HG02623 (cell line): ENCODE results near the gene SLC39A1.
"Not testable (repeated sequence)": the region's sequence is repeated elsewhere in the genome, so short reads cannot be mapped to it uniquely, and the experiment has no call there.

Experiments
- ATAC-seq: cut with Tn5 transposase; IDR thresholded peaks from one replicate; pipeline ENCODE4 v1.9.1; 2021; ENCODE audit warnings: moderate library complexity; ENCODE audit not compliant: unreplicated experiment

The SLC39A1 gene

GRCh38 chr1:153932156-153933131, 30.9 kb downstream of the SLC39A1 start:
- no peak for ATAC-seq

DNA sequence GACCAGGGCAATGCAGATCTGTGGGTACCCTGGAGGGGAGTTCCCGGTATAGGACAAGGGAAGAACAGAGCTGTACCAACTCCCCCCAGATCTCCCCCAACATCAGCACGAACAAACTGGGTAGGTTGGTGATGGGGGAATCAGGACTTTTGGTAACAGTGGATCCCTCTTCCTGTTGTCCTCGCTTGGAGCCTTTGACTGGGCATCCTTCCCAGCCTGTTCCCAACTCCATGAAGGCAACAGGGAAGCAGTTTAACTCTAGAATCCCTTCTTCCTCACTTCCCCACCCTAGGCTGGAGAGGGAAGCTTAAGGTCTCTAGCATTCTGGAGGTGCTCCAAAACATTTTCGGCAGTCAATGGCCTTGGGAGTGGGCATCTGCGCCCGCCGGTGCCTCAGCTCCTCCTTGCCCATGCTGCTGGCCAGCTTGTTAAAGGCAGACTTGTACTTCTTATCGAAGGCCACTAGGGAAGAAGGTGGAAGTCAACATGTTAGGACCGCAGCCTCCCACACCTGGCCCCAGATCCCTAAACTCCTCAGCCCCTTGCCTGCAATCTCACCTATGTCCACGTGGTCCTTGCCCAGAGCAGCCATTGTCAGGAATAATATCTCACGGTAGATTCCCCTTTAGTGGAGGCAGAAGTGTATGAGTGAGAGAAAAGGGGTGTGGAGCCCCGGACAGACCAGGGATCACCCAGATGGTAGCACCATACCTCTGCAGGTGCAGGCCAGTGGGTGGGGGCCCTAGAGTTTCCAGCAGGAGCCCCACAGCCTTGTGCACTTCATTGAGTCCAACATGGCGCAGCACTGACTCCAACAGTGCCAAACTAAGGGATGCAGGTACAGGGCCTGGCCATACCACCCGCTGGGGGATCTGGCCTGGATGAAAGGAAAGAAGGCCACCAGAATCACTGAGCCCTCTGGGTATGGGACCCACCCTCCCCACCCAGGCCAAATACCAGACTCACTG, 33.1 kb downstream of the SLC39A1 start:
- no peak for ATAC-seq

GRCh38 chr1:153929426-153929825, 33.9 kb downstream of the SLC39A1 start:
- no peak for ATAC-seq

DNA sequence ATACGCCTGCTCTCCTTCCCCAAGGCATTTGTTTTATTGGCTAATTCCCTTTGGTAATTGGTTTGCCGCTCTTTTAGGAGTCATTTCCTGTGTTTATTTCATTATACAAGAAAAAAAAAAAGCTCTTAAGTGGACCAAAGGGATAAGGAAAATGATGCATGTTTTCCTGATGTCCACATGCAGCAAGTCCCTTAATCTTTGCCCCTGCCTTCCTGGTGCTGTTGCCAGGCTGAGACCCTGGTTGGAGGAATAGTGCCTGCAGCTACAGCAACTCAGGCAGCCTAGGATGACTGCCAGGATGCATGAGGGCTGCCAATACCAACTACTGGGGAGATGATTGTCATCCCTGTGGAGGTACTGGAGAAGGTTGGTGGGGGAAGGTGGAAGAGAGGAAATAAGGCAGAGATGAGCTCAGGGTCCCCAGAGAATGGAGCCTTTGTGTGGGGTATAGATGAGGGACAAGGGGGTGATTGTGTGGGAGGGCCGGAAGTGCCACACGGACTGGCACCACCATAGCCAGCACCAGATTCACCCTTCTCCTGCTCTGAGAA, 34.5 kb downstream of the SLC39A1 start:
- ATAC-seq, result no peak

DNA sequence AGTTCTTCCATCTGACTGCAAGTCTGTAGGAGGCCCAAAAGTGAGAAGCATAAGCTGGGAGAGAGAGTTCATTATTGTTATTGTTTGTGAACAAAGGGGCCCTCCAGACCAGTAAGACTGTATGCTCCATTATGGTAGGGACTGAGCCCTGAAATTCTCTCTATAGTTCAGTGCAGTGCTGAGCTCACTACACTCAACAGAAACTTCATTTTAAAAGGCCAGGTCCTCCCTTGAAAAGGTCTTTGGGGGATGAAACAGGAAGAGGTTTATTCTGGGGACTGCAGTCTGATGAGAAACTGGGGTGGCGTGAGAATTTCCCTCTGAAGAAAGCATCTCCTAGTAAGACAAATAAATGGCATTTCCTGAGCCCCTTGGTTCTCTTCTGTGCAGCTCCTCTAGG, 35.1 kb downstream of the SLC39A1 start:
- no peak for ATAC-seq

DNA sequence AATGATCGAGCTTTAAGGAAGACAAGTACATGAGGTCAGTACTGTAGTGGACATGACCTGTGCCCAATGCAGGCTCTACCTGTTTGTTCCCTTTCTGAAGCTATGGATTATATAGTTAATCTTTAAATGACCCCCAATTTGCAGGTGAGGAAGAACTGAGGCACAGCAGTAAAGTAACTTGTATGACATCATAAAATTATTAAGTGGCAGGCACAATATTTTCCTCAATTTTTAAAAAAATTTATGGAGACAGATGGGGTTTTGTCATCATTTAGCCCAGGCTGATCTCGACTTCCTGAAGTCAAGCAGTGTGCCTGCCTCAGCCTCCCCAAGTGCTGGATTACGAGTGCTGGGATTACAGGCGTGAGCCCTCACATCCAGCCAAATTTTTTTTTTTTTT, 36.9 kb downstream of the SLC39A1 start:
- no peak for ATAC-seq

DNA sequence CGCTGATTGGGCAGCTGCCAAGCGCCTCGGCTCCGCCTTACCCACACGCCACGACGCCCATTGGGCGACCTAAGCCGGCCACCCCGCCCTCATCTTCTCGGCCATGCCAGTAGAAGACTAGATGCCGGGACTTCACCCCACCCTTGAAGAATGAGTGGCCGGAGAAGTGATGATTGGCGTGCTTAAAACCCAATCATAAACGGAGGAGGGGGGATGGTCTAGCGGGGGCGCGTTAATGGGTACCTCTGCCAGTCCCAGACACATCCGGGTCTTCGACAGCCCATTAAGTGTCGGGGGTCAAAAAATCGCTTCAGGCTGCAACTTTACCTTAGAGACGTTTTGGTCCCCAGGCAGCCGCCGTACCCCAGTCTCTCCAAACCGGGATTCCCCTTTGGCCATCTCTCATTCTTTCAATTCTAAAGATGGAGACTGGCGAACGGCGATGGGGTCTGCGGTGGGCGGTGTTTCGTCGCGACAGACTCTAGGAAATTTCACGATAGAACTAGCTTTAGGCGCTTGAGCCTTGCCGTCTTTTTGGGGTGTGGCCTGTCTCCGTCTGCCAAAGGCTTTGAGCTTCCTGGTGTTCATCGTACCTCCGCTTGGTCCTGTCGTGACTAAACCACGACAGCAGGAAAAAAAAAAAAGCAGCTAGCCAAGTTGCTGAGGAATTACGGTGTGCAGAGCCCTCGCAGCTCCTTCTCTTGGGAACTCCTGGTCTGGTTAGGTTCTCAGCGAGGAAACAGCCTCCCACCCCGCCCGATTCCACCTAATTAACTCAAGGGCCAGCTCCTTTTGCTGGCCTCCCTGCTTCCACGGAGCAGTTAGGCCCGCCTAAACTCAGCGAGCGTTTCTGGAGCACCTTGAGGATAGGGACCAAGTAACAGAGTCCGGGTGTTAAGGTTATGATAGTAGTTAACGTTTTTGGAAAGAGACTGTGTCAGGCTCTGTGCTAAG, 40.1 kb downstream of the SLC39A1 start, which contains the start of gene GATAD2B:
TSS of gene GATAD2B (minus strand) at position 1 of the 954 bp plus-strand sequence. CDS start 94,625 bp downstream, outside the sequence.
- peak; percentile 89 for ATAC-seq

DNA sequence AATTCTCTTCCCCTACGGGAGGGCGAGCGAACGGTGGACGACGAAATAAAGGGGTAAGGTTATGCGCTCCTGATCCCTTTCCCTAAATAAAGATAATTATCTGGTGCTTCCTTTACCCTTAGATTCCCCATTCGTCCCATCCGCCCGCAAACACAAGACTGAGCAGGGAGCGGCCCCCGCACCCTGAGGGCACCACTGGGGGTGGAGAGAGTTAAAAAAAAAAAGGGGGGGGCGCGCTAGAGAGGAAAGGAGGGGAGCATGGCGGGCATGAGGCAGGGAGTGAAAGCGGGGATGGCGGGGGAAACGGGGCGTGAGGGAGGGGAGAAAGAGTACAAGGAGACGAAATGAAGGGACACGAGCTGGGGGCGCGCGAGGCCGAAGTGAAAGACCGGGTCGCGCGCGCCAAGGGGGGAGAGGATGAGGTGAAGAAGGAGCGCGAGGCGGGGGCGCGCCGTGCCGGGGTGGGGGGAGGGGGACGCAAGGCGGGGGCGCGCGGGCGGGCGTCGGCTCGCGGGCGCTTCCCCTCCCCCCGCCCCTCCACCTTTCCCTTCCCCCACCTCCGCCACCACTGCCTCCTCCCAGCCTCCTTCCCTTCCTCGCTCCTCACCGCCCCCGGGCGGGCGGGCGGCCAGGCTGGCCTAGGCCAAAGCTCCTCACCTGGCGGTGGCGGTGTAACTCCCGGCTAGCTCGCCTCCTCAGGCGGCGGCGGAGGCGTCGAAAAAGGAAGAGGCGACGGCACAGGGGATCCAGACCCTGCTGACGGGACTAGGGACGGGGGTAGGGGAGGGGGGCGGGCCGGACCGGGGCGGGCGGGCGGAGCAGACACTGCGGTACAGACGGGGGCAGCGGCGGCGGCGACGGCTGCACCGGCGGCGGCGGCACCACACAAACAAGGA, 41.0 kb downstream of the SLC39A1 start:
- peak; percentile 27 for ATAC-seq

DNA sequence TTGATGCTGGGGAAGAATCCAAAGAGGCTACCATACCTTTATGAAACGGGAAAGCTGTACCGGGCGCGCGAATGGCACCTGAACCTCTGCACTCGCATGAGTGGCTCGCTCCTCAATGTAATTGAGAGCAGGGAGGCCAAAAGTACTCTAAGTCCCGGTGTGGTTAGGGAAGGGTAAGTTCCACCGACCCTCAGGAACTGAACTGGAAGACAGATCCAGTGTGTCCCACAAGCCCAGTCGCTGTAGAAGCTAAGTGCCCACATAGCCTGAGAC, 41.6 kb downstream of the SLC39A1 start:
- no peak for ATAC-seq

DNA sequence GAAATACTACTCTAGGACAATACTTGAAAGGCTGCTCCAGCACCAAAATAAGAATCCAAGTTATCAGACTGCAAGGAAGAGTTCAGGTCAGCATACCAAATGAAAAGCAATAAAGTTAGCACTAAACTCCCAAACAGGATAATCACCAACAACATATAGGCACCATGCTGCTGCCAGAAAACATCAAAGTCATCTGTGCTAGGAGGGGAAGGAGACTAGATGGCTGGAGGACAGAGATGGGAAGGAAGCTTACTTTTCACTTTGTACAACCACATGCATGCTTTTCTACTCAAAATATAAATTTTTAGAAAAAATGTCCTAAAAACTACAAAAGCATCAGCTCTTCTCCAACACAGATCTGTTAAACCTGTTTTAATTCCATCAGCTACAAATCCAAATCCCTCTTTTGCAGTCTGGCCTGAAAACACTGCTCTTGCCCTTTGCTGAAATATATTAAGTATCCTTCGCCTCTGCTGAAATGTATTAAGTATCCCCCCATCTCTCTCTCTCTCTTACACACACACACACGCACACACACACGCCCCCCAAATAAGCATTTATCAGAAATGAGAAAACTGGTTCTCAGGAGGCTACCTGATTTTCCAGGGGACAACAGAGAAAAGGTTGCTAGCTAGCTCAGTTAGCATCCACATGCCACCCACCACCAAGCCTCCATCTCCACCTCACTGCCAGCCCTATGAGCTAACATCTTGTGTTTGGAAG, 42.1 kb downstream of the SLC39A1 start:
- no peak for ATAC-seq

DNA sequence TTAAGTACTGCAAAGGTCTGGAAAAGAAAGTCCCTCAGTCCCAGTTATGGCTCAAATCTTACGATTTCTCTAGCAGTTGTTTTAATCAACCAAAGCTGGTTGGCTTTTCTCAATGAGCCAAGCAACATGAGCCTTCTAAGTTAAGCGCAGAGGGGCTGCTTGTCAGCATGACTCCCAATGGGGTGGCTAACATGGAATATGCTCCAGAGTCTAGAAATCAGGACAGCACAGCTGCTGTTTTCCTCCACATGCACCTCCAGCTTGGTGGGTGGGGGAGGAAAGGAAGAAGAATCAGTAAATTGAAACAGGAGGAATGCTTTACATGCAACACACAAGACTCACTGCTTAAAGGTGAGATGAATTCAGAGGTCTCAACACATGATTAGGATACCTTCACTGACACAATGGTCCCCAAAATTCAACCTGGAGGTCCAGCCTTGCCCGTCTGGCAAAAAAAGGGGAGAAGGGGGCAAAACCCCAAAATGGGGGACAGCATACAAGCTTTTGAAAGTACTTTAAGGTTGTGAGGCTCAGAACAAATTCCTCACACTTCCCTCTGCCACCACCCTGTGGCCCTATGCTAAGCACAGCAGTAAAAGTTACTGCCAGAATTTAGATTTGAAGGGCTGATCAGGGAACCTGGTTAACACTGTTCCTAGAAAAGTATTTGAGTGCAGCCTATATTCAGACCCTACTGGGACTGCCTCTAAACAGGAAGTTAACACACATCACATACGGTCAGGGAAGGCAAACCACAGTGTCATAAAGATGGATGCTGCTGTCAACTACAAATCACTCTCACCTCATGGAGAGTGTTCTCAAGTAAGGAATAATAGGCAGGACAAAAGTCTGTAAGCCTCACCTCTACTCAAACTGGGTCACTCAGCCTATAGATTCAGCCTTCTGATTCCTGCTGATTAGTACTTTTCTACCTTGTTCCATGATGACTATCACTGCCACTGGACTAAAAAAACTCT, 43.2 kb downstream of the SLC39A1 start:
- no peak for ATAC-seq

- no peak for ATAC-seq
Observed at GRCh38 chr1:153916297-153916696, 47.0 kb downstream of the SLC39A1 start.

- no peak for ATAC-seq
Observed at GRCh38 chr1:153912349-153912748, 51.0 kb downstream of the SLC39A1 start.

GRCh38 chr1:153910560-153910959, 52.8 kb downstream of the SLC39A1 start:
- ATAC-seq, result not testable (repeated sequence)
